Esophagus muscularis mucosa (tissue), 4 donors: ENCODE measurements around the gene PTPN20. TPM values are rescaled to one million over a fixed set of nuclear protein-coding genes. Genes with fewer than 3 reads are reported as not detected.

Experiments
- DNase-seq: peaks from one replicate; pipeline ENCODE4 v3.0.0-alpha.2; 2017; ENCODE audit errors: extremely low spot score
- H3K27ac ChIP-seq, 4 donors: fragments of 200-600 bp; sonication (generic); replicated peaks in 1 of 4; 1 replicate in 3 of 4; 2 replicates in 1 of 4; pipeline ENCODE4 v1.5.1; 2016 to 2019; ENCODE audit warnings: mild to moderate bottlenecking in 1 of 4
- H3K27me3 ChIP-seq, 4 donors: fragments of 200-600 bp; sonication (generic); one replicate each; pipeline versions ENCODE4 v1.5.1 to v1.6.0; 2016 to 2019
- H3K36me3 ChIP-seq, 4 donors: fragments of 200-600 bp; sonication (generic); one replicate each; pipeline ENCODE4 v1.5.1; 2016 to 2019
- H3K4me1 ChIP-seq, 4 donors: fragments of 200-600 bp; sonication (generic); one replicate each; pipeline ENCODE4 v1.5.1; 2016 to 2019
- H3K4me3 ChIP-seq, 4 donors: fragments of 200-600 bp; sonication (generic); 1 replicate in 2 of 4; 2 replicates in 2 of 4; pipeline ENCODE4 v1.5.1; 2016 to 2019; ENCODE audit warnings: mild to moderate bottlenecking in 4 of 4, moderate library complexity in 1 of 4
- H3K9me3 ChIP-seq, 4 donors: fragments of 200-600 bp; sonication (generic); 1 replicate in 3 of 4; 2 replicates in 1 of 4; pipeline ENCODE4 v1.5.1; 2016 to 2019
- EP300 ChIP-seq: sonication (generic); formaldehyde crosslinking; IDR thresholded peaks from one replicate; pipeline ENCODE4 v1.6.1; 2017; ENCODE audit warnings: antibody characterized with exemption
- POLR2A ChIP-seq: fragments of 450-650 bp; IDR thresholded peaks from one replicate; pipeline ENCODE4 v1.6.1; 2017; ENCODE audit warnings: antibody characterized with exemption, moderate library complexity, mild to moderate bottlenecking, low read depth
- POLR2AphosphoS5 ChIP-seq, 2 donors: sonication (generic); formaldehyde crosslinking; IDR thresholded peaks; one replicate each; pipeline ENCODE4 v1.6.1; 2017; ENCODE audit warnings: antibody characterized with exemption in 2 of 2
- WGBS: methylation state at CpG from one replicate; pipeline ENCODE4 v1.1.5; 2018; 5-methylcytosine and 5-hydroxymethylcytosine counted together
- intact Hi-C: fragments of 100-400 bp; cut with DNase I; formaldehyde crosslinking; loops from one replicate; pipeline ENCODE4 v1.15.1; 2023
- total RNA-seq, 4 donors: library from RNA; depleted of rRNA; stranded (reverse); fragments of >200 nt; gene quantifications; one replicate each; pipeline versions ENCODE4 v1.1.0 to v1.2.1, GENCODE V29; 2016
- TF ChIP-seq, protein P1 (sequence below), 3 experiments: fragments of 200-600 bp in 2 of 3; fragments of 450-650 bp in 1 of 3; sonication (generic) in 2 of 3; IDR thresholded peaks; one replicate each; pipeline ENCODE4 v1.5.1; 2017 to 2019; ENCODE audit warnings: antibody characterized with exemption in 3 of 3, mild to moderate bottlenecking in 2 of 3, moderate library complexity in 1 of 3

Gene PTPN20
- total RNA-seq, 4 donors from 2014 or later, result 2.3 to 3.0 (median 2.6) TPM

DNA sequence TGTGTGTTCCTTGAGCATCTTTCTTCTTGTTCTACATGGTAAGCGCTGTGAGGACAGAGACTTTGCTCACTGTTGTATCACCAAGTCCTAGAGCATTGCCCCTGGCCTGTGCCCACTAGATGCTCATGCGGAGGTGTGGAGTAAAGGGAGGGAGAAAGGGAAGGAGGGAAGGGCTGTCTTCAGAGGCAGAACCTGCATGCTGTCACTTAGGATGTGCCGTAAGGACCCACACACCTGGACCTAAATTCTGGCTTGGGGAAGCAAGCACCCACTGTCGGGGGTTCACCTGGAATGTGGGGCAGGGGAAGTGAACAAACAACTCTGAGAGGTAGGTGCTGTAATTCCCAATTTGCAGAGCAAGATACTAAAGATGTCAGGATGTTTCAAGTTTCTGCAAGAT is 129.5 kb downstream of the PTPN20 start:
- no peaks in the 10 kb centered on the region for H3K27me3 ChIP-seq
- TF ChIP-seq POLR2AphosphoS5 (IDR thresholded peaks at IDR 0.05) (no peak), POLR2A (no peak), EP300 (no peak)
- TF ChIP-seq, protein P1, sequence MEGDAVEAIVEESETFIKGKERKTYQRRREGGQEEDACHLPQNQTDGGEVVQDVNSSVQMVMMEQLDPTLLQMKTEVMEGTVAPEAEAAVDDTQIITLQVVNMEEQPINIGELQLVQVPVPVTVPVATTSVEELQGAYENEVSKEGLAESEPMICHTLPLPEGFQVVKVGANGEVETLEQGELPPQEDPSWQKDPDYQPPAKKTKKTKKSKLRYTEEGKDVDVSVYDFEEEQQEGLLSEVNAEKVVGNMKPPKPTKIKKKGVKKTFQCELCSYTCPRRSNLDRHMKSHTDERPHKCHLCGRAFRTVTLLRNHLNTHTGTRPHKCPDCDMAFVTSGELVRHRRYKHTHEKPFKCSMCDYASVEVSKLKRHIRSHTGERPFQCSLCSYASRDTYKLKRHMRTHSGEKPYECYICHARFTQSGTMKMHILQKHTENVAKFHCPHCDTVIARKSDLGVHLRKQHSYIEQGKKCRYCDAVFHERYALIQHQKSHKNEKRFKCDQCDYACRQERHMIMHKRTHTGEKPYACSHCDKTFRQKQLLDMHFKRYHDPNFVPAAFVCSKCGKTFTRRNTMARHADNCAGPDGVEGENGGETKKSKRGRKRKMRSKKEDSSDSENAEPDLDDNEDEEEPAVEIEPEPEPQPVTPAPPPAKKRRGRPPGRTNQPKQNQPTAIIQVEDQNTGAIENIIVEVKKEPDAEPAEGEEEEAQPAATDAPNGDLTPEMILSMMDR (IDR thresholded peaks at IDR 0.05), result no peak
- H3K4me1 ChIP-seq, result peaks cover 0 to 12% (median 2%) of the 10 kb centered on the region in 4 donors
- H3K27ac ChIP-seq, result no peak overlapping the region
- intact Hi-C loops, result no loop called here
- H3K9me3 ChIP-seq, result no peaks in the 10 kb centered on the region
- no peak for DNase-seq
- H3K4me3 ChIP-seq, result no peak overlapping the region
- no peaks in the 10 kb centered on the region for H3K36me3 ChIP-seq
- WGBS, result 89% methylated on average over 4 of the region's 4 CpGs

GRCh38 chr10:47041396-47042198 is 130.4 kb downstream of the PTPN20 start:
- TF ChIP-seq, protein P1 (IDR thresholded peaks at IDR 0.05), result no peak
- TF ChIP-seq POLR2A (no peak), POLR2AphosphoS5 (IDR thresholded peaks at IDR 0.05) (no peak), EP300 (no peak)
- intact Hi-C loops, result no loop called here
- H3K36me3 ChIP-seq, result no peaks in the 10 kb centered on the region
- H3K9me3 ChIP-seq, result no peaks in the 10 kb centered on the region
- peak overlapping the region in 3 of 4 donors; percentile 13 to 31 (median 25) for H3K27ac ChIP-seq
- WGBS, result 84% methylated on average over 4 of the region's 4 CpGs
- no peaks in the 10 kb centered on the region for H3K27me3 ChIP-seq
- no peak overlapping the region for H3K4me3 ChIP-seq
- no peak for DNase-seq
- H3K4me1 ChIP-seq, result peaks cover 0 to 12% (median 2%) of the 10 kb centered on the region in 4 donors

- no peaks in the 10 kb centered on the region for H3K9me3 ChIP-seq
- H3K4me3 ChIP-seq, result no peak overlapping the region
- 79% methylated on average over 5 of the region's 5 CpGs for WGBS
- no peak for DNase-seq
- H3K4me1 ChIP-seq, result peaks cover 0 to 10% (median 2%) of the 10 kb centered on the region in 4 donors
- no peaks in the 10 kb centered on the region for H3K36me3 ChIP-seq
- intact Hi-C loops, result no loop called here
- TF ChIP-seq EP300 (no peak), POLR2AphosphoS5 (IDR thresholded peaks at IDR 0.05) (no peak), POLR2A (no peak)
- TF ChIP-seq, protein P1 (IDR thresholded peaks at IDR 0.05), result no peak
- no peaks in the 10 kb centered on the region for H3K27me3 ChIP-seq
- H3K27ac ChIP-seq, result peak overlapping the region in 2 of 4 donors; percentile 25 to 31
Observed at GRCh38 chr10:47042199-47042473, 130.9 kb downstream of the PTPN20 start.

- WGBS, result 91% methylated on average over 16 of the region's 19 CpGs
- intact Hi-C loops, result no loop called here
Observed at GRCh38 chr10:47042780-47043750, 131.8 kb downstream of the PTPN20 start.

More at GRCh38 chr10:47042780-47043750, 131.8 kb downstream of the PTPN20 start:
- Histone ChIP-seq H3K4me1 (peaks cover 0 to 9% (median 8%) of the 10 kb centered on the region in 4 donors), H3K9me3 (no peaks in the 10 kb centered on the region), H3K27ac (no peak overlapping the region), H3K27me3 (no peaks in the 10 kb centered on the region), H3K4me3 (no peak overlapping the region), H3K36me3 (no peaks in the 10 kb centered on the region)
- no peak for DNase-seq
- TF ChIP-seq EP300 (no peak), POLR2A (no peak), POLR2AphosphoS5 (IDR thresholded peaks at IDR 0.05) (no peak)
- TF ChIP-seq, protein P1 (IDR thresholded peaks at IDR 0.05), result no peak
